Colonic mucosa (tissue), 4 donors: ENCODE results near the gene BARX2. TPM values are rescaled to one million over a fixed set of nuclear protein-coding genes. Genes with fewer than 3 reads are reported as not detected.

Source experiments
- DNase-seq: peaks from one replicate; pipeline ENCODE4 v3.0.0-alpha.2; 2020
- H3K27ac ChIP-seq: fragments of 200-600 bp; one replicate; pipeline ENCODE4 v1.8.0; 2021
- H3K27me3 ChIP-seq: fragments of 200-600 bp; one replicate; pipeline ENCODE4 v1.8.0; 2021
- H3K36me3 ChIP-seq: fragments of 200-600 bp; one replicate; pipeline ENCODE4 v1.8.0; 2021
- H3K4me1 ChIP-seq: fragments of 200-600 bp; one replicate; pipeline ENCODE4 v1.8.0; 2021; ENCODE audit warnings: mild to moderate bottlenecking
- H3K4me3 ChIP-seq: fragments of 200-600 bp; one replicate; pipeline ENCODE4 v1.8.0; 2021
- H3K9ac ChIP-seq, 2 donors: one replicate each; pipeline ENCODE4 v1.7.0; 2013; ENCODE audit warnings: control low read depth in 2 of 2, low read depth in 2 of 2, low read length in 2 of 2
- H3K9me3 ChIP-seq: fragments of 200-600 bp; one replicate; pipeline ENCODE4 v1.8.0; 2021
- intact Hi-C: fragments of 100-400 bp; cut with DNase I; formaldehyde crosslinking; loops from one replicate; pipeline ENCODE4 v1.14.1; 2022
- total RNA-seq, 2 donors: library from RNA; stranded (reverse); fragmentation: NEBNext Ultra II Directional in 1 of 2; extraction: Animal tissue kit (Norgen Biotek cat#: 25700) in 1 of 2; gene quantifications; one replicate each; pipeline ENCODE4 v1.2.1, GENCODE V29; 2021
- TF ChIP-seq, protein P1 (sequence below): fragments of 200-600 bp; IDR thresholded peaks from one replicate; pipeline ENCODE4 v1.8.0; 2022; ENCODE audit warnings: antibody characterized with exemption, mild to moderate bottlenecking
- donor health status: healthy.
- donor health status: DM: no; HTN: no; CAD: no.
- donor health status: DM: no; HTN: no; CAD: no.

The BARX2 gene
- total RNA-seq, 2 donors from 2014 or later = 19.0 to 23.9 TPM

DNA sequence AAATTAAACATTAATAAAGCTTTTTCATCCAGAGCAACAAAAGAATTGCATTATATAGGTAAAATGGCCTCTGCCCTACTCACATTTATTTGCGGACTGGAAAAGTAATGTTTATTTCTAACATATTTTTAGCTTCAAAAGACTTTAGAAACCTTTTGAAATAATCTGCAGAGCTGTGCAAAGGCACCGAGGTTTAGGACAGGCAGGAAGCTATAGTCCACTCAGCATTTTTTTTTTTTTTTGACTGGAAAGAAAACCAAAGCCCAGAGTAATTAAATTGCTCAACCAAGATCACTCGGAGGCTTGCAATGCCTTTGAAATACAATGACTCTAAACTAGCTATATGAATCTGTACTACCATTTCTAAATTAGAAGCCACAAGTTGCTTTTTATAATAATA, 19.1 kb downstream of the BARX2 start:
- TF ChIP-seq, protein P1, sequence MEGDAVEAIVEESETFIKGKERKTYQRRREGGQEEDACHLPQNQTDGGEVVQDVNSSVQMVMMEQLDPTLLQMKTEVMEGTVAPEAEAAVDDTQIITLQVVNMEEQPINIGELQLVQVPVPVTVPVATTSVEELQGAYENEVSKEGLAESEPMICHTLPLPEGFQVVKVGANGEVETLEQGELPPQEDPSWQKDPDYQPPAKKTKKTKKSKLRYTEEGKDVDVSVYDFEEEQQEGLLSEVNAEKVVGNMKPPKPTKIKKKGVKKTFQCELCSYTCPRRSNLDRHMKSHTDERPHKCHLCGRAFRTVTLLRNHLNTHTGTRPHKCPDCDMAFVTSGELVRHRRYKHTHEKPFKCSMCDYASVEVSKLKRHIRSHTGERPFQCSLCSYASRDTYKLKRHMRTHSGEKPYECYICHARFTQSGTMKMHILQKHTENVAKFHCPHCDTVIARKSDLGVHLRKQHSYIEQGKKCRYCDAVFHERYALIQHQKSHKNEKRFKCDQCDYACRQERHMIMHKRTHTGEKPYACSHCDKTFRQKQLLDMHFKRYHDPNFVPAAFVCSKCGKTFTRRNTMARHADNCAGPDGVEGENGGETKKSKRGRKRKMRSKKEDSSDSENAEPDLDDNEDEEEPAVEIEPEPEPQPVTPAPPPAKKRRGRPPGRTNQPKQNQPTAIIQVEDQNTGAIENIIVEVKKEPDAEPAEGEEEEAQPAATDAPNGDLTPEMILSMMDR = no peak
- Histone ChIP-seq H3K9ac (no peak overlapping the region), H3K4me1 (no peaks in the 10 kb centered on the region), H3K36me3 (no peaks in the 10 kb centered on the region), H3K4me3 (no peak overlapping the region), H3K27ac (no peak overlapping the region), H3K27me3 (no peaks in the 10 kb centered on the region), H3K9me3 (no peaks in the 10 kb centered on the region)
- intact Hi-C loops = no loop called here
- DNase-seq = no peak

- TF ChIP-seq, protein P1 = no peak
- no peak overlapping the region for H3K27ac ChIP-seq
- H3K27me3 ChIP-seq = no peaks in the 10 kb centered on the region
- H3K4me1 ChIP-seq = no peaks in the 10 kb centered on the region
- H3K4me3 ChIP-seq = no peak overlapping the region
- intact Hi-C loops = no loop called here
- no peak for DNase-seq
- H3K36me3 ChIP-seq = no peaks in the 10 kb centered on the region
- no peaks in the 10 kb centered on the region for H3K9me3 ChIP-seq
- no peak overlapping the region for H3K9ac ChIP-seq
Measured at GRCh38 chr11:129395432-129395831, 19.8 kb downstream of the BARX2 start.

DNA sequence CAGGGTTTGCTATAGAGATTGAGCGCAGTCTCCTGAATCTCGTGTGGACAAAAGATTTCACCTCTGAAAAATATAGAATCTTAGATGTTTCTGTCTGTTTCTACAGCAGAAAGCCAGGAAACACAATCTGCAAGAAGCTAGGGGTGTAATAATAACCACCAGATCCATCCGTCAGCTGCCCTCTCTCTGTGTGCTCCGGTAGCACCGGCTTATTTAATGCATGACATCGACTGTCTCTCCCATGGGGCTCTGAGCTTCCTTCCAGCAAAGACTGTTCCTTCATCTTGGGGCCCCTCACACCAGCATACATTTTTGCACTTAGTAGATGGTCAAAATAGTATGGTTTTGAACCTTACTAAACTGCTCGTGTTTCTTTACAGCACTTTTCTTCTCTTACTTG, 20.2 kb downstream of the BARX2 start:
- Histone ChIP-seq H3K27ac (no peak overlapping the region), H3K27me3 (no peaks in the 10 kb centered on the region), H3K4me3 (no peak overlapping the region), H3K36me3 (no peaks in the 10 kb centered on the region), H3K9me3 (no peaks in the 10 kb centered on the region), H3K9ac (no peak overlapping the region), H3K4me1 (no peaks in the 10 kb centered on the region)
- DNase-seq = no peak
- intact Hi-C loops = no loop called here
- TF ChIP-seq, protein P1 = no peak

GRCh38 chr11:129396454-129396853, 20.8 kb downstream of the BARX2 start:
- Histone ChIP-seq H3K4me3 (no peak overlapping the region), H3K36me3 (no peaks in the 10 kb centered on the region), H3K9ac (no peak overlapping the region), H3K9me3 (no peaks in the 10 kb centered on the region), H3K4me1 (no peaks in the 10 kb centered on the region), H3K27ac (no peak overlapping the region), H3K27me3 (no peaks in the 10 kb centered on the region)
- TF ChIP-seq, protein P1 = no peak
- intact Hi-C loops = no loop called here
- DNase-seq = no peak

GRCh38 chr11:129402206-129403171, 26.8 kb downstream of the BARX2 start:
- intact Hi-C loops = no loop called here
- Histone ChIP-seq H3K4me1 (no peaks in the 10 kb centered on the region), H3K9ac (no peak overlapping the region), H3K36me3 (no peaks in the 10 kb centered on the region), H3K27me3 (no peaks in the 10 kb centered on the region), H3K9me3 (no peaks in the 10 kb centered on the region), H3K27ac (no peak overlapping the region), H3K4me3 (no peak overlapping the region)
- no peak for DNase-seq
- TF ChIP-seq, protein P1 = no peak
